Loucy (cell line): ENCODE results near the gene ZBED6.

ENCODE experiments used
- H2AFZ ChIP-seq: fragments of 200-600 bp; sonication (generic); 2 replicates; pipeline ENCODE4 v1.6.0; 2016; ENCODE audit warnings: antibody characterized with exemption, mild to moderate bottlenecking, low read length, moderate library complexity
- H3F3A ChIP-seq: fragments of 200-600 bp; 2 replicates; pipeline ENCODE4 v1.6.0; 2016; ENCODE audit warnings: antibody characterized with exemption, low read depth, mild to moderate bottlenecking
- H3K27me3 ChIP-seq: fragments of 200-600 bp; sonication (generic); 2 replicates; pipeline ENCODE4 v1.6.1; 2014; ENCODE audit warnings: low read length, mild to moderate bottlenecking; ENCODE audit not compliant: insufficient read depth, poor library complexity, severe bottlenecking
- H3K36me3 ChIP-seq: fragments of 200-600 bp; sonication (generic); 2 replicates; pipeline ENCODE4 v1.6.1; 2016; ENCODE audit warnings: low read length; ENCODE audit not compliant: insufficient read depth
- H3K4me1 ChIP-seq: fragments of 200-600 bp; sonication (generic); 2 replicates; pipeline ENCODE4 v1.5.1; 2014; ENCODE audit warnings: low read length, mild to moderate bottlenecking; ENCODE audit not compliant: insufficient read depth, poor library complexity, severe bottlenecking
- H3K4me2 ChIP-seq: fragments of 200-600 bp; sonication (generic); 2 replicates; pipeline ENCODE4 v1.6.0; 2014; ENCODE audit warnings: antibody characterized with exemption, low read length, low read depth, mild to moderate bottlenecking; ENCODE audit not compliant: poor library complexity, severe bottlenecking
- H3K4me3 ChIP-seq: fragments of 200-600 bp; sonication (generic); 2 replicates; pipeline ENCODE4 v1.5.1; 2014; ENCODE audit warnings: low read length, mild to moderate bottlenecking, mixed read lengths; ENCODE audit not compliant: poor library complexity, severe bottlenecking
- H3K79me2 ChIP-seq: fragments of 200-600 bp; sonication (generic); 2 replicates; pipeline ENCODE4 v1.6.1; 2014; ENCODE audit warnings: low read length; ENCODE audit not compliant: insufficient read depth
- H3K9ac ChIP-seq: fragments of 200-600 bp; sonication (generic); 2 replicates; pipeline ENCODE4 v1.6.0; 2014; ENCODE audit warnings: mild to moderate bottlenecking, low read depth, low read length, moderate library complexity; ENCODE audit not compliant: poor library complexity, severe bottlenecking
- H3K9me2 ChIP-seq: fragments of 200-600 bp; sonication (generic); replicated peaks from 2 replicates; pipeline ENCODE4 v1.6.1; 2016; ENCODE audit warnings: low read depth, low read length, mixed read lengths
- H3K9me3 ChIP-seq: fragments of 200-600 bp; sonication (generic); 2 replicates; pipeline ENCODE4 v1.6.1; 2014; ENCODE audit warnings: mild to moderate bottlenecking, antibody characterized with exemption, low read length, low read depth; ENCODE audit not compliant: insufficient read depth
- H4K20me1 ChIP-seq: fragments of 200-600 bp; sonication (generic); 2 replicates; pipeline ENCODE4 v1.6.0; 2014; ENCODE audit warnings: antibody characterized with exemption, low read length, mild to moderate bottlenecking; ENCODE audit not compliant: insufficient read depth, poor library complexity, severe bottlenecking
- CTCF ChIP-seq: fragments of 200-600 bp; sonication (generic); conservative IDR thresholded peaks from 2 replicates; pipeline ENCODE4 v1.5.1; 2014; ENCODE audit warnings: mild to moderate bottlenecking, antibody characterized with exemption, low read length
- EZH2phosphoT487 ChIP-seq: fragments of 200-600 bp; IDR thresholded peaks from 2 replicates; pipeline ENCODE4 v1.6.1; 2018; ENCODE audit warnings: antibody characterized with exemption, mild to moderate bottlenecking, moderate library complexity, borderline replicate concordance

ZBED6 gene

DNA sequence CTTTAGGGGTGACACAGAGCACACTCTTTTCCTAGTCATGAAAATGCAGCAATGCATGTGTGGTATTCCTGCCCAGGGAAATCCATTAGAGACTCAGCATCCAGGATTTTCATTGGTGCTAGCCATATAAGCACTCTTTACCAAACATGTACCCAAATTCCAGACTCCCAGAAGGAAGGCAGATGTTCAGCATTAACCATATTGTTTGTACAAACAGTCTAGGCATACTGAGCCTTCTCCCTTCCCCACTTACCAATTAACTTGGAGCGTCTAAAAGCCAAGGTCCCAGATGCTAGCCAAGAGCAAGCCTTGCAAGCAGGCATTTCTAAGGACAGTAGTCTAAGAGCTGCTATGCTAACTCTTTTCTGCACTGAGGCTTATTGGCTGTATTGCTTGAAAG, 27.9 kb downstream of the ZBED6 start:
- Histone ChIP-seq H2AFZ (no peak overlapping the region), H3K9me3 (no peaks in the 10 kb centered on the region), H3K36me3 (peaks cover 83% of the 10 kb centered on the region), H3K27me3 (no peaks in the 10 kb centered on the region), H3K9ac (no peak overlapping the region), H4K20me1 (peaks cover 20% of the 10 kb centered on the region), H3K4me2 (no peak overlapping the region), H3K79me2 (peaks cover 42% of the 10 kb centered on the region), H3K4me3 (no peak overlapping the region), H3F3A (no peaks in the 10 kb centered on the region), H3K4me1 (no peaks in the 10 kb centered on the region), H3K9me2 (no peaks in the 10 kb centered on the region)
- TF ChIP-seq EZH2phosphoT487 (no peak), CTCF (no peak)

GRCh38 chr1:203826175-203826574, 30.8 kb downstream of the ZBED6 start:
- H3K9me3 ChIP-seq, result no peaks in the 10 kb centered on the region
- no peaks in the 10 kb centered on the region for H3F3A ChIP-seq
- H3K9ac ChIP-seq, result no peak overlapping the region
- peaks cover 84% of the 10 kb centered on the region for H3K36me3 ChIP-seq
- no peak overlapping the region for H3K4me3 ChIP-seq
- TF ChIP-seq CTCF, result no peak
- no peak for TF ChIP-seq EZH2phosphoT487
- no peak overlapping the region for H2AFZ ChIP-seq
- no peak overlapping the region for H3K4me2 ChIP-seq
- no peaks in the 10 kb centered on the region for H3K27me3 ChIP-seq
- peaks cover 12% of the 10 kb centered on the region for H4K20me1 ChIP-seq
- H3K9me2 ChIP-seq, result no peaks in the 10 kb centered on the region
- no peaks in the 10 kb centered on the region for H3K4me1 ChIP-seq
- H3K79me2 ChIP-seq, result peaks cover 42% of the 10 kb centered on the region

DNA sequence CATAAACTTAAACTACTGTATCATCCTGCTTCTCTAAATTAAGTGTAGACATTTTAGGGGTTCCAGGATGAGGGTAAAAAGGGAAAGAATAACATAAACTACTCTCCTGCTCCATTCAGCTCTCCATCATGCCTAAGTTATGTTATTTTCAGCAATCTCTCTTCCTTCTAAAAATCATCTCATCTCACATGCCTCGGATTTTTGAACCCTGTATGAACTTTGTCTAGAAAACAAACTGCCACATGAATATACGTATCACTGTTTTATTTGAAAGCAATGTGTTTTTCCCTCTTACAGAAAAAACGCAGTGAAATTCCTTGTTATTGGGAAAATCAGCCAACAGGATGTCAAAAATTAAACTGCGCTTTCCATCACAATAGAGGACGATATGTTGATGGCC, 32.6 kb downstream of the ZBED6 start:
- no peak for TF ChIP-seq CTCF
- TF ChIP-seq EZH2phosphoT487, result no peak
- Histone ChIP-seq H4K20me1 (peaks cover 3% of the 10 kb centered on the region), H3K27me3 (no peaks in the 10 kb centered on the region), H3K79me2 (peaks cover 31% of the 10 kb centered on the region), H3K4me2 (no peak overlapping the region), H3K9me2 (no peaks in the 10 kb centered on the region), H3F3A (no peaks in the 10 kb centered on the region), H3K36me3 (peaks cover 85% of the 10 kb centered on the region), H3K9me3 (no peaks in the 10 kb centered on the region), H3K4me1 (no peaks in the 10 kb centered on the region), H3K4me3 (no peak overlapping the region), H2AFZ (no peak overlapping the region), H3K9ac (no peak overlapping the region)
